Right atrium auricular region (tissue), 2 donors: ENCODE measurements around the gene HTR2C. TPM values are rescaled to one million over a fixed set of nuclear protein-coding genes. Genes with fewer than 3 reads are reported as not detected.
"Not testable (repeated sequence)": the region's sequence is repeated elsewhere in the genome, so short reads cannot be mapped to it uniquely, and the experiment has no call there.

Source experiments
- DNase-seq: peaks from one replicate; pipeline ENCODE4 v3.0.0-alpha.2; 2019; ENCODE audit warnings: low spot score
- H3K27ac ChIP-seq, 2 donors: fragments of 200-600 bp; sonication (generic); 1 replicate in 1 of 2; 2 replicates in 1 of 2; pipeline ENCODE4 v1.5.1; 2016 to 2019
- H3K27me3 ChIP-seq, 2 donors: fragments of 200-600 bp; sonication (generic); one replicate each; pipeline versions ENCODE4 v1.5.1 to v1.6.0; 2017 to 2019
- H3K36me3 ChIP-seq: fragments of 200-600 bp; sonication (generic); one replicate; pipeline ENCODE4 v1.5.1; 2016
- H3K4me1 ChIP-seq, 2 donors: fragments of 200-600 bp; sonication (generic); one replicate each; pipeline versions ENCODE4 v1.5.1 to v1.6.0; 2017 to 2019
- H3K4me3 ChIP-seq, 2 donors: fragments of 200-600 bp; sonication (generic); 1 replicate in 1 of 2; 2 replicates in 1 of 2; pipeline ENCODE4 v1.5.1; 2017 to 2019; ENCODE audit warnings: mild to moderate bottlenecking in 1 of 2, moderate library complexity in 1 of 2
- H3K9me3 ChIP-seq, 2 donors: fragments of 200-600 bp; sonication (generic); one replicate each; pipeline ENCODE4 v1.5.1; 2019
- CTCF ChIP-seq, 2 donors: fragments of 200-600 bp; sonication (generic); IDR thresholded peaks; one replicate each; pipeline ENCODE4 v1.5.1; 2019; ENCODE audit warnings: antibody characterized with exemption in 2 of 2
- total RNA-seq, 2 donors: library from RNA; depleted of rRNA; stranded (reverse); fragments of >200 nt; gene quantifications; one replicate each; pipeline ENCODE4 v1.1.0, GENCODE V29; 2016

HTR2C gene
- total RNA-seq, 2 donors from 2014 or later, result 0.12 TPM; not detected in 1

- Histone ChIP-seq H3K4me3 (no peak overlapping the region), H3K36me3 (no peaks in the 10 kb centered on the region), H3K27ac (no peak overlapping the region), H3K4me1 (no peaks in the 10 kb centered on the region), H3K27me3 (peaks cover 0 to 4% of the 10 kb centered on the region in 2 donors), H3K9me3 (no peaks in the 10 kb centered on the region)
- DNase-seq, result no peak
- no peak for TF ChIP-seq CTCF (IDR thresholded peaks at IDR 0.05)
Measured at GRCh38 chrX:114675365-114675764, 91.5 kb downstream of the HTR2C start.

GRCh38 chrX:114700533-114700932 is 116.6 kb downstream of the HTR2C start:
- not testable (repeated sequence) for H3K9me3 ChIP-seq, H3K27ac ChIP-seq, H3K27me3 ChIP-seq, H3K4me3 ChIP-seq, DNase-seq, H3K36me3 ChIP-seq, H3K4me1 ChIP-seq

GRCh38 chrX:114709406-114709805 is 125.5 kb downstream of the HTR2C start:
- H3K4me1 ChIP-seq, result no peaks in the 10 kb centered on the region
- peaks cover 0 to 3% of the 10 kb centered on the region in 2 donors for H3K9me3 ChIP-seq
- TF ChIP-seq CTCF (IDR thresholded peaks at IDR 0.05), result no peak
- DNase-seq, result no peak
- H3K27ac ChIP-seq, result no peak overlapping the region
- no peaks in the 10 kb centered on the region for H3K27me3 ChIP-seq
- no peaks in the 10 kb centered on the region for H3K36me3 ChIP-seq
- no peak overlapping the region for H3K4me3 ChIP-seq

- no peak for DNase-seq
- no peak overlapping the region for H3K4me3 ChIP-seq
- H3K4me1 ChIP-seq, result no peaks in the 10 kb centered on the region
- H3K9me3 ChIP-seq, result peaks cover 0 to 3% of the 10 kb centered on the region in 2 donors
- H3K27ac ChIP-seq, result no peak overlapping the region
- no peaks in the 10 kb centered on the region for H3K27me3 ChIP-seq
- no peak for TF ChIP-seq CTCF (IDR thresholded peaks at IDR 0.05)
- no peaks in the 10 kb centered on the region for H3K36me3 ChIP-seq
Measured at GRCh38 chrX:114710571-114710970, 126.7 kb downstream of the HTR2C start.

- Histone ChIP-seq H3K9me3 (no peaks in the 10 kb centered on the region), H3K27me3 (no peaks in the 10 kb centered on the region), H3K27ac (no peak overlapping the region), H3K4me1 (no peaks in the 10 kb centered on the region), H3K36me3 (no peaks in the 10 kb centered on the region), H3K4me3 (no peak overlapping the region)
- no peak for TF ChIP-seq CTCF (IDR thresholded peaks at IDR 0.05)
- no peak for DNase-seq
Measured at GRCh38 chrX:114712466-114712865, 128.6 kb downstream of the HTR2C start.

GRCh38 chrX:114715096-114715495 is 131.2 kb downstream of the HTR2C start:
- H3K27me3 ChIP-seq, result no peaks in the 10 kb centered on the region
- H3K9me3 ChIP-seq, result no peaks in the 10 kb centered on the region
- no peak for TF ChIP-seq CTCF (IDR thresholded peaks at IDR 0.05)
- H3K36me3 ChIP-seq, result no peaks in the 10 kb centered on the region
- no peak overlapping the region for H3K27ac ChIP-seq
- no peak overlapping the region for H3K4me3 ChIP-seq
- H3K4me1 ChIP-seq, result no peaks in the 10 kb centered on the region
- no peak for DNase-seq
